Measurements from ENCODE around the gene IRF2BPL. TPM values are rescaled to one million over a fixed set of nuclear protein-coding genes. Genes with fewer than 3 reads are reported as not detected.

The IRF2BPL gene
- total RNA-seq, 2 donors from 2014 or later: 113 to 141 TPM

- intact Hi-C loops (cut with DNase I): no loop called here
- Histone ChIP-seq H3K4me3 (no peak overlapping the region), H3K9me3 (no peaks in the 10 kb centered on the region), H3K27ac (no peak overlapping the region), H3K27me3 (replicated peaks; ENCODE audit: insufficient read depth) (no peaks in the 10 kb centered on the region), H3K4me1 (replicated peaks) (no peaks in the 10 kb centered on the region), H3K36me3 (no peaks in the 10 kb centered on the region)
- DNase-seq (ENCODE audit: low spot score): no peak
- WGBS: 96% methylated on average over 1 of the region's 1 CpG
- TF ChIP-seq CTCF (IDR thresholded peaks at IDR 0.05): no peak
- TF ChIP-seq POLR2A (IDR thresholded peaks at IDR 0.05): no peak
- TF ChIP-seq POLR2AphosphoS5 (IDR thresholded peaks at IDR 0.05): no peak
Measured at GRCh38 chr14:76981670-76982069, 46.8 kb downstream of the IRF2BPL start.

- no peak overlapping the region for H3K27ac ChIP-seq
- DNase-seq (ENCODE audit: low spot score): no peak
- H3K4me1 ChIP-seq (replicated peaks): no peaks in the 10 kb centered on the region
- no peaks in the 10 kb centered on the region for H3K27me3 ChIP-seq (replicated peaks; ENCODE audit: insufficient read depth)
- intact Hi-C loops (cut with DNase I): no loop called here
- WGBS: 69% methylated on average over 15 of the region's 15 CpGs
- TF ChIP-seq CTCF (IDR thresholded peaks at IDR 0.05) (no peak), POLR2A (IDR thresholded peaks at IDR 0.05) (no peak), POLR2AphosphoS5 (IDR thresholded peaks at IDR 0.05) (no peak)
- H3K9me3 ChIP-seq: no peaks in the 10 kb centered on the region
- no peak overlapping the region for H3K4me3 ChIP-seq
- no peaks in the 10 kb centered on the region for H3K36me3 ChIP-seq
Measured at GRCh38 chr14:76977793-76978720, 50.5 kb downstream of the IRF2BPL start.

- Histone ChIP-seq H3K27ac (no peak overlapping the region), H3K4me3 (no peak overlapping the region), H3K36me3 (no peaks in the 10 kb centered on the region), H3K27me3 (replicated peaks; ENCODE audit: insufficient read depth) (no peaks in the 10 kb centered on the region), H3K9me3 (no peaks in the 10 kb centered on the region), H3K4me1 (replicated peaks) (no peaks in the 10 kb centered on the region)
- 50% methylated on average over 7 of the region's 7 CpGs for WGBS
- no peak for DNase-seq (ENCODE audit: low spot score)
- intact Hi-C loops (cut with DNase I): no loop called here
- TF ChIP-seq POLR2A (IDR thresholded peaks at IDR 0.05): no peak
- TF ChIP-seq POLR2AphosphoS5 (IDR thresholded peaks at IDR 0.05): no peak
- TF ChIP-seq CTCF (IDR thresholded peaks at IDR 0.05): no peak
Measured at GRCh38 chr14:76976240-76977005, 52.1 kb downstream of the IRF2BPL start.

GRCh38 chr14:76975812-76976211 is 52.7 kb downstream of the IRF2BPL start:
- H3K4me3 ChIP-seq: no peak overlapping the region
- H3K27me3 ChIP-seq (replicated peaks; ENCODE audit: insufficient read depth): no peaks in the 10 kb centered on the region
- H3K27ac ChIP-seq: no peak overlapping the region
- WGBS: 84% methylated on average over 4 of the region's 4 CpGs
- DNase-seq (ENCODE audit: low spot score): no peak
- no peaks in the 10 kb centered on the region for H3K4me1 ChIP-seq (replicated peaks)
- no peaks in the 10 kb centered on the region for H3K36me3 ChIP-seq
- H3K9me3 ChIP-seq: no peaks in the 10 kb centered on the region
- intact Hi-C loops (cut with DNase I): no loop called here
- TF ChIP-seq POLR2AphosphoS5 (IDR thresholded peaks at IDR 0.05) (no peak), CTCF (IDR thresholded peaks at IDR 0.05) (no peak), POLR2A (IDR thresholded peaks at IDR 0.05) (no peak)

All from prostate gland (tissue), 2 donors.